ENCODE measurements around the gene EML1.
"Not testable (repeated sequence)": the region's sequence is repeated elsewhere in the genome, so short reads cannot be mapped to it uniquely, and the experiment has no call there.

Gene EML1

GRCh38 chr14:99753225-99754140 is 39.7 kb upstream of the EML1 start:
- Mint-ChIP-seq H3K4me3 (no peak overlapping the region), H3K27me3 (peaks cover 22% of the 10 kb centered on the region)

GRCh38 chr14:99754141-99755067 is 38.8 kb upstream of the EML1 start:
- Mint-ChIP-seq H3K36me3 (no peaks in the 10 kb centered on the region), H3K4me1 (peaks cover 20% of the 10 kb centered on the region), H3K27ac (no peak overlapping the region), H3K4me3 (no peak overlapping the region), H3K9me3 (no peaks in the 10 kb centered on the region), H3K27me3 (peaks cover 22% of the 10 kb centered on the region)

More at GRCh38 chr14:99753225-99754140, 39.7 kb upstream of the EML1 start:
- no peaks in the 10 kb centered on the region for H3K9me3 Mint-ChIP-seq
- peaks cover 20% of the 10 kb centered on the region for H3K4me1 Mint-ChIP-seq
- H3K27ac Mint-ChIP-seq, result no peak overlapping the region
- no peaks in the 10 kb centered on the region for H3K36me3 Mint-ChIP-seq

GRCh38 chr14:99755068-99755405 is 38.2 kb upstream of the EML1 start:
- no peak overlapping the region for H3K4me3 Mint-ChIP-seq

GRCh38 chr14:99755629-99756603 is 37.3 kb upstream of the EML1 start:
- H3K36me3 Mint-ChIP-seq, result no peaks in the 10 kb centered on the region

More at GRCh38 chr14:99755068-99755405, 38.2 kb upstream of the EML1 start:
- Mint-ChIP-seq H3K36me3 (no peaks in the 10 kb centered on the region), H3K27ac (no peak overlapping the region), H3K9me3 (no peaks in the 10 kb centered on the region), H3K27me3 (peaks cover 22% of the 10 kb centered on the region), H3K4me1 (peaks cover 20% of the 10 kb centered on the region)

GRCh38 chr14:99756796-99757195 is 36.4 kb upstream of the EML1 start:
- no peaks in the 10 kb centered on the region for H3K9me3 Mint-ChIP-seq
- H3K4me1 Mint-ChIP-seq, result peaks cover 14% of the 10 kb centered on the region
- H3K27me3 Mint-ChIP-seq, result peaks cover 15% of the 10 kb centered on the region
- no peak overlapping the region for H3K27ac Mint-ChIP-seq
- H3K4me3 Mint-ChIP-seq, result no peak overlapping the region
- no peaks in the 10 kb centered on the region for H3K36me3 Mint-ChIP-seq

More at GRCh38 chr14:99755629-99756603, 37.3 kb upstream of the EML1 start:
- Mint-ChIP-seq H3K4me3 (no peak overlapping the region), H3K4me1 (peaks cover 20% of the 10 kb centered on the region), H3K9me3 (no peaks in the 10 kb centered on the region), H3K27me3 (peaks cover 22% of the 10 kb centered on the region), H3K27ac (no peak overlapping the region)

GRCh38 chr14:99757331-99758070 is 35.7 kb upstream of the EML1 start:
- H3K27me3 Mint-ChIP-seq, result peaks cover 10% of the 10 kb centered on the region
- no peak overlapping the region for H3K27ac Mint-ChIP-seq
- H3K4me3 Mint-ChIP-seq, result no peak overlapping the region
- no peaks in the 10 kb centered on the region for H3K9me3 Mint-ChIP-seq
- no peaks in the 10 kb centered on the region for H3K36me3 Mint-ChIP-seq
- peaks cover 10% of the 10 kb centered on the region for H3K4me1 Mint-ChIP-seq

GRCh38 chr14:99758121-99758821 is 34.9 kb upstream of the EML1 start:
- Mint-ChIP-seq H3K4me3 (no peak overlapping the region), H3K4me1 (peaks cover 5% of the 10 kb centered on the region), H3K27me3 (peaks cover 10% of the 10 kb centered on the region), H3K36me3 (no peaks in the 10 kb centered on the region), H3K9me3 (no peaks in the 10 kb centered on the region), H3K27ac (no peak overlapping the region)

- no peak overlapping the region for H3K27ac Mint-ChIP-seq
- no peaks in the 10 kb centered on the region for H3K36me3 Mint-ChIP-seq
- H3K4me1 Mint-ChIP-seq, result no peaks in the 10 kb centered on the region
- peaks cover 5% of the 10 kb centered on the region for H3K27me3 Mint-ChIP-seq
- no peaks in the 10 kb centered on the region for H3K9me3 Mint-ChIP-seq
- no peak overlapping the region for H3K4me3 Mint-ChIP-seq
These were observed 34.2 kb upstream of the EML1 start for GRCh38 chr14:99758872-99759545.

GRCh38 chr14:99759546-99759925 is 33.7 kb upstream of the EML1 start:
- Mint-ChIP-seq H3K27ac (no peak overlapping the region), H3K27me3 (peaks cover 2% of the 10 kb centered on the region)

GRCh38 chr14:99760817-99761216 is 32.4 kb upstream of the EML1 start:
- H3K36me3 Mint-ChIP-seq, result no peaks in the 10 kb centered on the region
- no peaks in the 10 kb centered on the region for H3K9me3 Mint-ChIP-seq
- H3K27me3 Mint-ChIP-seq, result peaks cover 2% of the 10 kb centered on the region
- no peaks in the 10 kb centered on the region for H3K4me1 Mint-ChIP-seq
- H3K4me3 Mint-ChIP-seq, result no peak overlapping the region
- no peak overlapping the region for H3K27ac Mint-ChIP-seq

More at GRCh38 chr14:99759546-99759925, 33.7 kb upstream of the EML1 start:
- no peaks in the 10 kb centered on the region for H3K36me3 Mint-ChIP-seq
- no peak overlapping the region for H3K4me3 Mint-ChIP-seq
- no peaks in the 10 kb centered on the region for H3K4me1 Mint-ChIP-seq
- no peaks in the 10 kb centered on the region for H3K9me3 Mint-ChIP-seq

GRCh38 chr14:99762911-99763310 is 30.3 kb upstream of the EML1 start:
- H3K4me3 Mint-ChIP-seq, result not testable (repeated sequence)

GRCh38 chr14:99763527-99764221 is 29.5 kb upstream of the EML1 start:
- no peak overlapping the region for H3K4me3 Mint-ChIP-seq
- H3K36me3 Mint-ChIP-seq, result no peaks in the 10 kb centered on the region
- H3K27me3 Mint-ChIP-seq, result no peaks in the 10 kb centered on the region
- no peaks in the 10 kb centered on the region for H3K9me3 Mint-ChIP-seq
- no peak overlapping the region for H3K27ac Mint-ChIP-seq
- no peaks in the 10 kb centered on the region for H3K4me1 Mint-ChIP-seq

More at GRCh38 chr14:99762911-99763310, 30.3 kb upstream of the EML1 start:
- not testable (repeated sequence) for H3K36me3 Mint-ChIP-seq, H3K27ac Mint-ChIP-seq, H3K4me1 Mint-ChIP-seq, H3K9me3 Mint-ChIP-seq, H3K27me3 Mint-ChIP-seq

- Mint-ChIP-seq H3K9me3 (no peaks in the 10 kb centered on the region), H3K27ac (no peak overlapping the region), H3K36me3 (no peaks in the 10 kb centered on the region), H3K27me3 (no peaks in the 10 kb centered on the region), H3K4me1 (no peaks in the 10 kb centered on the region), H3K4me3 (no peak overlapping the region)
These were observed 28.9 kb upstream of the EML1 start for GRCh38 chr14:99764222-99764706.
